Lung (tissue), 12 donors: ENCODE results near the gene MARCHF3. TPM values are rescaled to one million over a fixed set of nuclear protein-coding genes. Genes with fewer than 3 reads are reported as not detected.
"Not testable (repeated sequence)": the region's sequence is repeated elsewhere in the genome, so short reads cannot be mapped to it uniquely, and the experiment has no call there.

ENCODE experiments used
- ATAC-seq: fragments of 200-7000 bp; cut with Tn5 transposase; one replicate; pipeline ENCODE4 v1.9.1; 2020; ENCODE audit warnings: moderate number of reproducible peaks; ENCODE audit not compliant: insufficient read depth, low FRiP score
- DNase-seq, 3 donors: peaks; one replicate each; pipeline ENCODE4 v3.0.0-alpha.2; 2013 to 2017
- H3K27ac ChIP-seq, 2 donors: one replicate each; pipeline ENCODE4 v1.5.1; 2013; ENCODE audit warnings: mild to moderate bottlenecking in 2 of 2, moderate library complexity in 2 of 2, control low read depth in 1 of 2, inconsistent platforms in 1 of 2, low read depth in 1 of 2, low read length in 1 of 2
- H3K27me3 ChIP-seq, 3 donors: one replicate each; pipeline ENCODE4 v1.5.1; 2013; ENCODE audit warnings: low read length in 2 of 3; ENCODE audit not compliant: control insufficient read depth in 3 of 3, insufficient read depth in 3 of 3
- H3K36me3 ChIP-seq, 4 donors: one replicate each; pipeline ENCODE4 v1.5.1; 2013; ENCODE audit warnings: low read length in 4 of 4, mild to moderate bottlenecking in 1 of 4, moderate library complexity in 1 of 4; ENCODE audit not compliant: control insufficient read depth in 4 of 4, insufficient read depth in 4 of 4
- H3K4me1 ChIP-seq, 5 donors: one replicate each; pipeline ENCODE4 v1.5.1; 2013; ENCODE audit warnings: low read length in 5 of 5, mild to moderate bottlenecking in 2 of 5, moderate library complexity in 1 of 5; ENCODE audit not compliant: control insufficient read depth in 5 of 5, insufficient read depth in 5 of 5
- H3K4me3 ChIP-seq: one replicate; pipeline ENCODE4 v1.5.1; 2013; ENCODE audit warnings: mild to moderate bottlenecking, control low read depth, moderate library complexity
- H3K9ac ChIP-seq, 2 donors: one replicate each; pipeline ENCODE4 v1.5.1; 2013; ENCODE audit warnings: low read length in 2 of 2, control low read depth in 1 of 2; ENCODE audit not compliant: insufficient read depth in 1 of 2
- H3K9me3 ChIP-seq, 4 donors: one replicate each; pipeline ENCODE4 v1.5.1; 2013; ENCODE audit warnings: low read length in 3 of 4, mild to moderate bottlenecking in 1 of 4, moderate library complexity in 1 of 4; ENCODE audit not compliant: control insufficient read depth in 4 of 4, insufficient read depth in 3 of 4
- WGBS, 2 donors: extraction: QIAGEN DNeasy Blood & Tissue Kit; methylation state at CpG; one replicate each; pipeline ENCODE4 v1.1.7; 2013; 5-methylcytosine and 5-hydroxymethylcytosine counted together
- polyA plus RNA-seq, 2 donors: library from polyadenylated mRNA; stranded (reverse); fragments of 200-250 nt; gene quantifications; one replicate each; pipeline ENCODE4 v1.2.1, GENCODE V29; 2013
- total RNA-seq, 2 donors: library from RNA; depleted of rRNA in 1 of 2; stranded (reverse); fragments of >200 nt in 1 of 2; gene quantifications; one replicate each; pipeline ENCODE4 v1.2.1, GENCODE V29; 2014 to 2021
- TF ChIP-seq, protein P1 (sequence below): IDR thresholded peaks from 2 replicates; pipeline ENCODE4 v1.5.1; 2012; ENCODE audit warnings: mild to moderate bottlenecking; ENCODE audit errors: control extremely low read depth, extremely low read depth
- donor health status: control.
- donor health status: control.
- donor health status: Bipolar disorder and iron deficiency.
- donor health status: healthy.
- donor health status: DM: yes; HTN: yes; CAD: no.

MARCHF3 gene
- total and polyA plus RNA-seq, 4 donors = 3.7 to 17.0 (median 13.1) TPM

DNA sequence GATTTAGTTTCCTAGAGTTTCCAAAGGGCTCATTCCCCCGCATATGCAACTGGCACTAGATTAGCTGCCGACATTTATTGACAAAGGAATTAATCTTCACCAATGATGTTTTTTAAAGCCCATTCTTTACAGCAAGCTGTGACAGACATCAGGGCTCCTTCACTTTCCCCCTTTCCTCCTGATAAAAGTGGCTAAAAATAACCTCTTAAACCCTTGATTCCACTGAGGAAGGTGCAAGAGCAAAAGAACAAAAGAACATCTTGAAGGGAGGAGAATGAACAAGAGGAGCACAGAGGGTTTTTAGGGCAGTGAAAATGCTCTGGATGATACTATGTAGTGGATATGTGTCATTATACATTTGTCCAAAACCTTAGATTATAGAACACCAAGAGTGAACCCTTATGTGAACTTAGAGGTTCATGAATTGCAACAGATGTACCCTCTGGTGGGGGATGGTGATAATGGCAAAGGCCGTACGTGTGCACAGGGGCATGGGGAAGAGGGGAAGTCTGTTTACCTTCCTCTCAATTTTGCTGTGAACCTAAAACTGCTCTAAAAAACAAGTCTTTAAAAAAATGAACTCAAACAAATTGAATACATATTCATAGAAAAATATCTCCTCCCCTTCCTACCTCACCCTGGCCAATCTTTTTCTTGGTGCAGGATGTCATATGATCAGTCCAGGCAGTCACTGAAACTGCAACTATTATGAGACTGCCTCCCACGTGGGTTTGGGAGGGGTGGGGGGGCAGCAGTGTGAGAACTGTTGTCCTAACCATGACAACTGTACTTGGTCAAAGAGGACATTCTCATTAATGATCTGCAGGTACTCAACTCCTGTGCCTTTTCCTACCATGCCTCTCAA is 83.0 kb downstream of the MARCHF3 start:
- Histone ChIP-seq H3K4me1 (peaks cover 0 to 38% (median 0%) of the 10 kb centered on the region in 5 donors), H3K27me3 (no peaks in the 10 kb centered on the region), H3K9me3 (no peaks in the 10 kb centered on the region), H3K9ac (no peak overlapping the region), H3K27ac (peak overlapping the region in 1 of 2 donors; percentile 47), H3K4me3 (no peak overlapping the region), H3K36me3 (peaks cover 0 to 4% (median 0%) of the 10 kb centered on the region in 4 donors)
- DNase-seq = no peak
- TF ChIP-seq, protein P1, sequence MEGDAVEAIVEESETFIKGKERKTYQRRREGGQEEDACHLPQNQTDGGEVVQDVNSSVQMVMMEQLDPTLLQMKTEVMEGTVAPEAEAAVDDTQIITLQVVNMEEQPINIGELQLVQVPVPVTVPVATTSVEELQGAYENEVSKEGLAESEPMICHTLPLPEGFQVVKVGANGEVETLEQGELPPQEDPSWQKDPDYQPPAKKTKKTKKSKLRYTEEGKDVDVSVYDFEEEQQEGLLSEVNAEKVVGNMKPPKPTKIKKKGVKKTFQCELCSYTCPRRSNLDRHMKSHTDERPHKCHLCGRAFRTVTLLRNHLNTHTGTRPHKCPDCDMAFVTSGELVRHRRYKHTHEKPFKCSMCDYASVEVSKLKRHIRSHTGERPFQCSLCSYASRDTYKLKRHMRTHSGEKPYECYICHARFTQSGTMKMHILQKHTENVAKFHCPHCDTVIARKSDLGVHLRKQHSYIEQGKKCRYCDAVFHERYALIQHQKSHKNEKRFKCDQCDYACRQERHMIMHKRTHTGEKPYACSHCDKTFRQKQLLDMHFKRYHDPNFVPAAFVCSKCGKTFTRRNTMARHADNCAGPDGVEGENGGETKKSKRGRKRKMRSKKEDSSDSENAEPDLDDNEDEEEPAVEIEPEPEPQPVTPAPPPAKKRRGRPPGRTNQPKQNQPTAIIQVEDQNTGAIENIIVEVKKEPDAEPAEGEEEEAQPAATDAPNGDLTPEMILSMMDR = no peak
- no peak for ATAC-seq
- WGBS, 2 donors = 51 to 52% methylated on average over 5 of the region's 5 CpGs

DNA sequence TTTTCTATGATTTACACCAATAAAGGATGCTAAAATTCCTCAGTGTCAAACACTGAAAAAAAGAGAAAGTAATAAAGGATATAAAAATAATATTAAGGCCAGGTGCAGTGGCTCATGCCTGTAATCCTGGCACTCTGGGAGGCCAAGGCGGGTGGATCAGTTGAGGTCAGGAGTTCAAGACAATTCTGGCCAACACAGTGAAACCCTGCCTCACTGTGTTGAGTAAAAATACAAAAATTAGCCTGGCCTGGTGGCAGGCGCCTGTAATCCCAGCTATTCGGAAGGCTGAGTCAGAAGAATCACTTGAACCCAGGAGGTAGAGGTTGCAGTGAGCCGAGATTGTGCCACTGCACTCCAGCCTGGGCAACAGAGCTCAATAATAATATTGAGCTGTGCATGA is 87.5 kb downstream of the MARCHF3 start:
- not testable (repeated sequence) for H3K9ac ChIP-seq, ATAC-seq, DNase-seq, H3K27me3 ChIP-seq, H3K27ac ChIP-seq, H3K36me3 ChIP-seq, H3K9me3 ChIP-seq, H3K4me3 ChIP-seq
- peaks cover 0 to 21% (median 0%) of the 10 kb centered on the region in 5 donors for H3K4me1 ChIP-seq
- 89 to 98% methylated on average over 4 of the region's 4 CpGs for WGBS, 2 donors

DNA sequence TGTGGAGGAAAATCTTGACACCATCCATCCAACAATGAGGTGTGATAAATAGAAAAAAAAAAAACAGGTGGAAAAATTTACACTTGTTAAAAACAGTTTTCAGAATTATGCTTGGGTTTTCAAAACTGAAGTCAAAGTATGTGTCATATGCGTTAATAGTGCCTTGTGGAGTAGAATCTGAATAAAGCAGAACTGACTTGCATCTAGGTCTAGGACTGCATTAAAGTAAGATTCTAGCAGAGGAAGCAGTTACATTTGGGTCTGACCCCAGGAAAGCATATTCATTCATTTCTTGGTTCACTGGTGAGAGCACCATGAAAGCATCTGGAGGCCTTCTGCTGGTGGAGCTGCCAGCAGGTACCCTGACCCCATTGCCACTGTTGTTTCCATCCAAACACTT is 89.0 kb downstream of the MARCHF3 start:
- Histone ChIP-seq H3K9ac (no peak overlapping the region), H3K4me3 (no peak overlapping the region), H3K27ac (no peak overlapping the region), H3K4me1 (peaks cover 0 to 11% (median 0%) of the 10 kb centered on the region in 5 donors), H3K9me3 (no peaks in the 10 kb centered on the region), H3K27me3 (no peaks in the 10 kb centered on the region), H3K36me3 (no peaks in the 10 kb centered on the region)
- TF ChIP-seq, protein P1 = no peak
- DNase-seq (no peak), ATAC-seq (no peak)
- WGBS, 2 donors = 94 to 98% methylated on average over 1 of the region's 1 CpG

DNA sequence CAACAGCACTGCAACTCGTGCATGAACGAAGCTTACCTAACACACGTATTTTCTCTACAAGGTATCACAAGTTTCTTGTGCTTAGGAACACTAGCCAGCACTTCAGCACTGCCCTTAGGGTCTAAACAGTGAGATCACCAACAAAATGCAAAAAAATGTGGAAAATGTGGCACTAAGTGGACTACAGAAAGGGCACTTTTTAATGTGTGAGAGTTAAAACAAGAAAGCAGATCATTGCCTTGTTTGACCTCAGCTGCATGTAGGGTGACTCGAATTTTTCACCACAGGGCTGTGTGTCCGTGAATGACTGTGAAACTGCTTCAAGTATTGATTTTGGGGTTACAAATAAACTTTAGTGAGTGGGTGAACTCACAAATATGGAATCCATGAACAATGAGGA is 90.5 kb downstream of the MARCHF3 start:
- Histone ChIP-seq H3K9ac (no peak overlapping the region), H3K9me3 (no peaks in the 10 kb centered on the region), H3K36me3 (no peaks in the 10 kb centered on the region), H3K27ac (no peak overlapping the region), H3K27me3 (no peaks in the 10 kb centered on the region), H3K4me1 (peaks cover 0 to 9% (median 0%) of the 10 kb centered on the region in 5 donors), H3K4me3 (no peak overlapping the region)
- WGBS, 2 donors = 78 to 89% methylated on average over 5 of the region's 5 CpGs
- DNase-seq = no peak
- ATAC-seq = no peak
- TF ChIP-seq, protein P1 = no peak
